Measurements from ENCODE around the gene PRDX6. TPM values are rescaled to one million over a fixed set of nuclear protein-coding genes. Genes with fewer than 3 reads are reported as not detected.
"Not testable (repeated sequence)": the region's sequence is repeated elsewhere in the genome, so short reads cannot be mapped to it uniquely, and the experiment has no call there.

Gene PRDX6
- total and polyA plus RNA-seq, 7 donors: 369 to 592 (median 529) TPM

DNA sequence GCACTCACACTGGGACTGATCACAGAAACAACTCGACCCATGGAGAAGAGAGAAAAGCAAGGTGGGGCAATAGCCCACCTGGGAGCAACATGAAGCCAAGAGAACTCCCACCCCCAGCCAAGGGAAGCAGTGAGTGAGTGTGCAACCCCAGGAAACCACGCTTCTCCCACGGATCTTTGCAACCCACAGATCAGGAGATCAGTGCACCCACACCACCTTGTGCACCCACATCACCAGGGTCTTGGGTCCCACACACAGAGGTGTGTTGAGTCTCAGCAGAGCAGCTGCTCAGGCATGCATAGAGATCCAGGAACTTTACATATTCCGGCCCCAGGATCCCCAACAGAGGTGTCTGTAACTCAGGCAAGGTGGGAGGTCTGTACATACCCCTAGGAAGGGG, 17.2 kb upstream of the PRDX6 start:
- Histone ChIP-seq H3K4me3 (no peak overlapping the region), H3K9me3 (peaks cover 3% of the 10 kb centered on the region), H3K36me3 (ENCODE audit: insufficient read depth in 1 of 2, low read depth in 1 of 2) (peaks cover 0 to 3% of the 10 kb centered on the region in 2 donors), H3K27me3 (ENCODE audit: insufficient read depth in 3 of 3, low read length in 2 of 3) (no peaks in the 10 kb centered on the region), H3K4me1 (no peaks in the 10 kb centered on the region), H3K27ac (no peak overlapping the region)
- DNase-seq (no peak), ATAC-seq (no peak)
- TF ChIP-seq, protein P1, sequence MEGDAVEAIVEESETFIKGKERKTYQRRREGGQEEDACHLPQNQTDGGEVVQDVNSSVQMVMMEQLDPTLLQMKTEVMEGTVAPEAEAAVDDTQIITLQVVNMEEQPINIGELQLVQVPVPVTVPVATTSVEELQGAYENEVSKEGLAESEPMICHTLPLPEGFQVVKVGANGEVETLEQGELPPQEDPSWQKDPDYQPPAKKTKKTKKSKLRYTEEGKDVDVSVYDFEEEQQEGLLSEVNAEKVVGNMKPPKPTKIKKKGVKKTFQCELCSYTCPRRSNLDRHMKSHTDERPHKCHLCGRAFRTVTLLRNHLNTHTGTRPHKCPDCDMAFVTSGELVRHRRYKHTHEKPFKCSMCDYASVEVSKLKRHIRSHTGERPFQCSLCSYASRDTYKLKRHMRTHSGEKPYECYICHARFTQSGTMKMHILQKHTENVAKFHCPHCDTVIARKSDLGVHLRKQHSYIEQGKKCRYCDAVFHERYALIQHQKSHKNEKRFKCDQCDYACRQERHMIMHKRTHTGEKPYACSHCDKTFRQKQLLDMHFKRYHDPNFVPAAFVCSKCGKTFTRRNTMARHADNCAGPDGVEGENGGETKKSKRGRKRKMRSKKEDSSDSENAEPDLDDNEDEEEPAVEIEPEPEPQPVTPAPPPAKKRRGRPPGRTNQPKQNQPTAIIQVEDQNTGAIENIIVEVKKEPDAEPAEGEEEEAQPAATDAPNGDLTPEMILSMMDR (IDR thresholded peaks at IDR 0.05): no peak
- intact Hi-C loops (cut with DNase I): no loop called here
- WGBS, 3 donors: 76 to 82% (median 78%) methylated on average over 4 of the region's 4 CpGs

DNA sequence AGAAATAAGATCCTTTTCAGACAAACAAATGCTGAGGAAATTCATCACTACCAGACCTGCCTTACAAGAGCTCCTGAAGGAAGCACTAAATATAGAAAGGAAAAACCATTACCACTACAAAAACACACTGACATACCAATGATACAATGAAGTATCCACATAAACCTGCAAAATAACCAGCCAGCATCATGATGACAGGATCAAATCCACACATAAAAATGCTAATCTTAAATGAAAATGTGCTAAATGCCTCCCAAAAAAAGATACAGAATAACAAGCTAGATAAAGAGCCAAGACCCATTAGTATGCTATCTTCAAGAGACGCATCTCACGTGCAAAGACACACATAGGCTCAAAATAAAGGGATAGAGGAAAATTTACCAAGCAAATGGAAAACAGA, 14.5 kb upstream of the PRDX6 start:
- H3K27ac ChIP-seq; H3K4me3 ChIP-seq; intact Hi-C loops (cut with DNase I); DNase-seq; H3K4me1 ChIP-seq; ATAC-seq; H3K9me3 ChIP-seq; H3K27me3 ChIP-seq (ENCODE audit: insufficient read depth in 3 of 3, low read length in 2 of 3); H3K36me3 ChIP-seq (ENCODE audit: insufficient read depth in 1 of 2, low read depth in 1 of 2): not testable (repeated sequence)
- 91 to 100% (median 96%) methylated on average over 2 of the region's 2 CpGs for WGBS, 3 donors

DNA sequence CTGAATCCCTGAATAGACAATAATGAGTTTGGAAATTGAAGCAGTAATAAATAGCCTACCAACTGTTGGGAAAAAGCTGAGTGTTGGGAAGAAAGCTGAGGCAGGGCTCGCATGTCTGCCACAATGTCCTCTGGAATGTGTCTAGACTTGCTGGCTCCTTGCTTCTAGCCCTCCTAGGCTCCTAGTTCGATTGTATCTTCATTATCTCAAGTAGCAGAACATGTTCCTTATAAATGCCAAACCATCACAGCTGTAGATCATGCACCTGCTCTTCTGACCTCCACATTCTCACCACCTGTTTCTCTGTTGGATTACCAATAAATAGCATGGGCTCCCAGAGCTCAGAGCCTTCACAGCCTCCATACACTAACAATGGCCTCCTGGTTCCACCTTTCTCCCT, 12.9 kb upstream of the PRDX6 start:
- H3K9me3 ChIP-seq; H3K27ac ChIP-seq; H3K36me3 ChIP-seq (ENCODE audit: insufficient read depth in 1 of 2, low read depth in 1 of 2); H3K4me3 ChIP-seq; DNase-seq; H3K27me3 ChIP-seq (ENCODE audit: insufficient read depth in 3 of 3, low read length in 2 of 3); ATAC-seq; H3K4me1 ChIP-seq; intact Hi-C loops (cut with DNase I): not testable (repeated sequence)
- WGBS, 3 donors: 36 to 55% (median 54%) methylated on average over 2 of the region's 2 CpGs

DNA sequence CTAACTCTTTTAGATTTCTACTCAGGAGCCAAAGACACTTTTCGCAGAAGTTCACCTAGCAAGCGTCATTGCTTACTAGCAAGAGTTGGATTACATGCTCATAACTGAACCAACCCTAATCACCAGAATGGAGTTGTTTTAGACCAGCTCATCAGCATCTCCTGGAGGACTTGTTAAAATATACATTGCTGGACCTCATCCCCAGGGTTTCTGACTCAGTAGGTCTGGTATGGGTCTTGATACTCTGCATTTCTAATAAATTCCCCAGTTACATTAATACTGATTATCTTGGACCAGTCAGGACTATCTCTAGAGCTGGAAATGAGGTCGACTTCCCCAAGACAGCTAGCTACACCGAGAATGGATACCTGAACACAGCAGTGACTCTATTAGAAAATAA, 9.7 kb upstream of the PRDX6 start:
- H3K27ac ChIP-seq: no peak overlapping the region
- no peak overlapping the region for H3K4me3 ChIP-seq
- intact Hi-C loops (cut with DNase I): no loop called here
- no peak for ATAC-seq
- H3K27me3 ChIP-seq (ENCODE audit: insufficient read depth in 3 of 3, low read length in 2 of 3): no peaks in the 10 kb centered on the region
- H3K4me1 ChIP-seq: no peaks in the 10 kb centered on the region
- peaks cover 3% of the 10 kb centered on the region for H3K9me3 ChIP-seq
- DNase-seq: no peak
- no peaks in the 10 kb centered on the region for H3K36me3 ChIP-seq (ENCODE audit: insufficient read depth in 1 of 2, low read depth in 1 of 2)
- WGBS, 3 donors: 89 to 95% (median 94%) methylated on average over 4 of the region's 4 CpGs
- TF ChIP-seq, protein P1 (IDR thresholded peaks at IDR 0.05): no peak

DNA sequence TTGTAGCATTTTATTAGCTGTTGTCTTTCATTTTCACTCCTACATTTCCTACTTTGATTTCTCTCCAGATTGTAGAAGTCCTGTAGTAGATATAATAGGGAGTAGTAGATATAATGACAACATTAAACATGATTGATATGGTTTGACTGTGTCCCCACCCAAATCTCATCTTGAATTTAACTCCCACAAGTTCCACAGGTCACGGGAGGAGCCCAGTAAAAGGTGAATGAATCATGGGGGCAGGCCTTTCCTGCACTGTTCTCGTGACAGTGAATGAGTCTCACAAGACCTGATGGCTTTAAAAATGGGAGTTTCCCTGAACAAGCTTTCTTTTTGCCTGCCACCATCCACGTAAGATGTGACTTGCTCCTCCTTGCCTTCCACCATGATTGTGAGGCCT, 7.5 kb upstream of the PRDX6 start:
- no peaks in the 10 kb centered on the region for H3K27me3 ChIP-seq (ENCODE audit: insufficient read depth in 3 of 3, low read length in 2 of 3)
- intact Hi-C loops (cut with DNase I): loop anchor here in 1 of 2 donors (5.0 kb wide), 1 partner anchor 37 kb away; no protein-coding TSS in a partner anchor
- H3K27ac ChIP-seq: no peak overlapping the region
- H3K9me3 ChIP-seq: no peaks in the 10 kb centered on the region
- DNase-seq (no peak), ATAC-seq (no peak)
- 91 to 97% (median 96%) methylated on average over 3 of the region's 3 CpGs for WGBS, 3 donors
- H3K4me3 ChIP-seq: no peak overlapping the region
- no peaks in the 10 kb centered on the region for H3K4me1 ChIP-seq
- TF ChIP-seq, protein P1 (IDR thresholded peaks at IDR 0.05): no peak
- H3K36me3 ChIP-seq (ENCODE audit: insufficient read depth in 1 of 2, low read depth in 1 of 2): no peaks in the 10 kb centered on the region

DNA sequence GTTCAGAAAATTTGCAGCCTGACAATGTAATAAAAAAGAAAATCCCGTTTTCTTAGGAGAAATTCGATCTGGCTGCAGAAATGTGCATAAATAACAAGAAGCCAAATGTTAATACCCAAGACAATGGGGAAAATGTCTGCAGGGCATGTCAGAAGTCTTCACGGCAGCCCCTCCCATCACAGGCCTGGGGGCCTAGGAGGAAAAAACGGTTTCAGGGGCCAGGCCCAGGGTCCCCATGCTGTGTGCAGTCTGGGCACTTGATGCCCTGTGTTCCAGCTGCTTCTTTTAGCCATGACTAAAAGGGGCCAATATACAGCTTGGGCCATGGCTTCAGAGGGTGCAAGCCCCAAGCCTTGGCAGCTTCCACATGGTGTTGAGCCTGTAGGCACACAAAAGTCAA, 6.5 kb upstream of the PRDX6 start:
- H3K4me3 ChIP-seq: no peak overlapping the region
- DNase-seq (no peak), ATAC-seq (no peak)
- no peak overlapping the region for H3K27ac ChIP-seq
- 90 to 96% (median 96%) methylated on average over 4 of the region's 4 CpGs for WGBS, 3 donors
- H3K27me3 ChIP-seq (ENCODE audit: insufficient read depth in 3 of 3, low read length in 2 of 3): no peaks in the 10 kb centered on the region
- H3K36me3 ChIP-seq (ENCODE audit: insufficient read depth in 1 of 2, low read depth in 1 of 2): no peaks in the 10 kb centered on the region
- H3K4me1 ChIP-seq: peaks cover 4% of the 10 kb centered on the region
- TF ChIP-seq, protein P1 (IDR thresholded peaks at IDR 0.05): no peak
- intact Hi-C loops (cut with DNase I): loop anchor here in 1 of 2 donors (5.0 kb wide), 1 partner anchor 38 kb away; no protein-coding TSS in a partner anchor
- H3K9me3 ChIP-seq: no peaks in the 10 kb centered on the region

All from psoas muscle (tissue), 8 donors.